HepG2 (cell line): ENCODE data around the gene RSPH4A. TPM values are rescaled to one million over a fixed set of nuclear protein-coding genes. Genes with fewer than 3 reads are reported as not detected.

Experiments
- DZIP1 ChIP-seq: sonication (generic); formaldehyde crosslinking; IDR thresholded peaks from 2 replicates; pipeline ENCODE4 v1.5.0; 2020; ENCODE audit warnings: mild to moderate bottlenecking, missing genetic modification reagents
- MZF1 ChIP-seq: sonication (generic); formaldehyde crosslinking; IDR thresholded peaks from 2 replicates; pipeline ENCODE4 v1.8.1; 2023; ENCODE audit warnings: mild to moderate bottlenecking, missing genetic modification reagents, borderline replicate concordance
- NBN ChIP-seq: fragments of 450-650 bp; conservative IDR thresholded peaks from 2 replicates; pipeline ENCODE4 v1.6.1; 2017
- PPARG ChIP-seq: conservative IDR thresholded peaks from 2 replicates; pipeline ENCODE4 v1.6.1; 2016; ENCODE audit warnings: missing biosample characterization, missing genetic modification reagents
- SALL1 ChIP-seq: sonication (generic); formaldehyde crosslinking; IDR thresholded peaks from 2 replicates; pipeline ENCODE4 v1.8.0; 2022; ENCODE audit warnings: mild to moderate bottlenecking, missing genetic modification reagents
- ZNF18 ChIP-seq: sonication (generic); formaldehyde crosslinking; IDR thresholded peaks from 2 replicates; pipeline ENCODE4 v1.8.0; 2022; ENCODE audit warnings: mild to moderate bottlenecking, missing genetic modification reagents; ENCODE audit not compliant: insufficient replicate concordance
- polyA plus RNA-seq, 8 experiments: library from polyadenylated mRNA; depleted of rRNA in 3 of 8; stranded (reverse) in 7 of 8; unstranded in 1 of 8; fragments of >200 nt; fragmentation: Illumina TruSeq in 4 of 8; extraction: Trizol in 4 of 8; gene quantifications; 2 replicates each; pipeline versions ENCODE4 v1.2.1 to v1.2.3, GENCODE V29; 2011 to 2016; ENCODE audit warnings: low read depth in 4 of 8, missing spikeins in 1 of 8, mixed read lengths in 1 of 8; ENCODE audit not compliant: insufficient read depth in 1 of 8
- total RNA-seq, 5 experiments: library from RNA; depleted of rRNA; stranded (reverse); fragments of >200 nt; fragmentation: Illumina TruSeq; extraction: Trizol; gene quantifications; 2 replicates each; pipeline ENCODE4 v1.2.3, GENCODE V29; 2016; ENCODE audit warnings: low read depth in 1 of 5
- TF ChIP-seq, protein P1 (sequence below): sonication (generic); formaldehyde crosslinking; IDR thresholded peaks from 2 replicates; pipeline ENCODE4 v1.4.0; 2020; ENCODE audit warnings: mild to moderate bottlenecking, missing genetic modification reagents
- TF ChIP-seq, protein P2 (sequence below): sonication (generic); formaldehyde crosslinking; IDR thresholded peaks from 2 replicates; pipeline ENCODE4 v1.8.1; 2023; ENCODE audit warnings: missing genetic modification reagents, inconsistent platforms, borderline replicate concordance

Gene RSPH4A
- total and polyA plus RNA-seq, 2 of the 13 experiments (the other 11 are each of a cell fraction or from before 2014, with no cell fraction given): 0.24 to 0.40 TPM

- TF ChIP-seq, protein P1, sequence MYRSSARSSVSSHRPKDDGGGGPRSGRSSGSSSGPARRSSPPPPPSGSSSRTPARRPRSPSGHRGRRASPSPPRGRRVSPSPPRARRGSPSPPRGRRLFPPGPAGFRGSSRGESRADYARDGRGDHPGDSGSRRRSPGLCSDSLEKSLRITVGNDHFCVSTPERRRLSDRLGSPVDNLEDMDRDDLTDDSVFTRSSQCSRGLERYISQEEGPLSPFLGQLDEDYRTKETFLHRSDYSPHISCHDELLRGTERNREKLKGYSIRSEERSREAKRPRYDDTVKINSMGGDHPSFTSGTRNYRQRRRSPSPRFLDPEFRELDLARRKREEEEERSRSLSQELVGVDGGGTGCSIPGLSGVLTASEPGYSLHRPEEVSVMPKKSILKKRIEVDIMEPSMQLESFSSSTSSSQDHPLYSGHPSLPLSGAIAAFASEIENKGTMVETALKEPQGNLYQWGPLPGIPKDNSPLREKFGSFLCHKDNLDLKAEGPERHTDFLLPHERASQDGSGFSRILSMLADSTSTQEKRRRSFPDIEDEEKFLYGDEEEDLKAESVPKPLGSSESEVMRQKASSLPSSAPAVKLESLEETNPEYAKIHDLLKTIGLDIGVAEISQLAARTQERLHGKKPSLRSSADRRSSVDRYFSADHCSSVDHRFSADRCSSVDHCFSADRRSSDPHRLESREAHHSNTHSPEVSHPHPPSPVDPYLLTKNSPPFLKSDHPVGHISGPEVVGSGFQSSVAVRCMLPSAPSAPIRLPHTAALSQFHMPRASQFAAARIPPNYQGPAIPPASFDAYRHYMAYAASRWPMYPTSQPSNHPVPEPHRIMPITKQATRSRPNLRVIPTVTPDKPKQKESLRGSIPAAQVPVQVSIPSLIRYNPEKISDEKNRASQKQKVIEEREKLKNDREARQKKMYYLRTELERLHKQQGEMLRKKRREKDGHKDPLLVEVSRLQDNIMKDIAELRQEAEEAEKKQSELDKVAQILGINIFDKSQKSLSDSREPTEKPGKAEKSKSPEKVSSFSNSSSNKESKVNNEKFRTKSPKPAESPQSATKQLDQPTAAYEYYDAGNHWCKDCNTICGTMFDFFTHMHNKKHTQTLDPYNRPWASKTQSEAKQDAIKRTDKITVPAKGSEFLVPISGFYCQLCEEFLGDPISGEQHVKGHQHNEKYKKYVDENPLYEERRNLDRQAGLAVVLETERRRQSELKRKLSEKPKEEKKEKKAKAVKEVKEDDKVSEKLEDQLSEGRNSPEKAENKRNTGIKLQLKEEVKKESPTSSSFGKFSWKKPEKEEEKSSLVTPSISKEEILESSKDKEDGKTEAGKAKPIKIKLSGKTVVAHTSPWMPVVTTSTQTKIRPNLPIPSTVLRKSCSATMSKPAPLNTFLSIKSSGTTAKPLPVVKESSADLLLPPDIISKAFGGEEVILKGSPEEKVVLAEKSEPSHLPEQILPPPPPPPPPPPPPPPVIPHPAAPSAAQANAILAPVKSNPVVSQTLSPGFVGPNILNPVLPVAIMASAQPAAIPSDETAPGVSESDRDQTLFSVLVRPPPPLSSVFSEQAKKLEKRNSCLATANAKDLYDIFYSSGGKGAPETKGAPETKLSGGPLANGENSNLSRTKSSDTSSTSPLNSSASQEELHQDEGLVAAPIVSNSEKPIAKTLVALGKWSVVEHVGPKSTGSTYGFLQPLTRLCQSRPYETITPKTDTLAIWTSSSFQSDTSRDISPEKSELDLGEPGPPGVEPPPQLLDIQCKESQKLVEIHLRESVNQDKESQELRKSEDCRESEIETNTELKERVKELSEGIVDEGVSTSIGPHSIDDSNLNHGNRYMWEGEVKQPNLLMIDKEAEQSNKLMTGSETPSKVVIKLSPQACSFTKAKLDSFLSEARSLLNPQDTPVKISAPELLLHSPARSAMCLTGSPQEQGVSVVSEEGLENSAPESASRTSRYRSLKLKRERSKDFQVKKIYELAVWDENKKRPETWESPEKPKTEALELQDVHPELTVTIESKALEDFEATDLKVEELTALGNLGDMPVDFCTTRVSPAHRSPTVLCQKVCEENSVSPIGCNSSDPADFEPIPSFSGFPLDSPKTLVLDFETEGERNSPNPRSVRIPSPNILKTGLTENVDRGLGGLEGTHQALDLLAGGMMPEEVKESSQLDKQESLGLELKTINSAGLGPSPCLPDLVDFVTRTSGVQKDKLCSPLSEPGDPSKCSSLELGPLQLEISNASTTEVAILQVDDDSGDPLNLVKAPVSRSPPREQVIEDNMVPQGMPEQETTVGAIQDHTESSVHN: 0 out of 2 replicates have a peak, but pooled peaks have one; percentile 31
- no peak for TF ChIP-seq DZIP1 (CRISPR knock-in tag)
- 0 out of 2 replicates have a peak, but pooled peaks have one; percentile 30 for TF ChIP-seq SALL1 (CRISPR knock-in tag)
- TF ChIP-seq PPARG (CRISPR knock-in tag): no peak
- no peak for TF ChIP-seq NBN
- TF ChIP-seq, protein P2, sequence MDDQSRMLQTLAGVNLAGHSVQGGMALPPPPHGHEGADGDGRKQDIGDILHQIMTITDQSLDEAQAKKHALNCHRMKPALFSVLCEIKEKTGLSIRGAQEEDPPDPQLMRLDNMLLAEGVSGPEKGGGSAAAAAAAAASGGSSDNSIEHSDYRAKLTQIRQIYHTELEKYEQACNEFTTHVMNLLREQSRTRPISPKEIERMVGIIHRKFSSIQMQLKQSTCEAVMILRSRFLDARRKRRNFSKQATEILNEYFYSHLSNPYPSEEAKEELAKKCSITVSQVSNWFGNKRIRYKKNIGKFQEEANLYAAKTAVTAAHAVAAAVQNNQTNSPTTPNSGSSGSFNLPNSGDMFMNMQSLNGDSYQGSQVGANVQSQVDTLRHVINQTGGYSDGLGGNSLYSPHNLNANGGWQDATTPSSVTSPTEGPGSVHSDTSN (CRISPR knock-in tag): no peak
- TF ChIP-seq MZF1: no peak
- no peak for TF ChIP-seq ZNF18
Observed at GRCh38 chr6:116615937-116616736, at the start of gene RSPH4A (continued).
